Neural cell (in vitro differentiated cells): ENCODE data around the gene NFX1. TPM values are rescaled to one million over a fixed set of nuclear protein-coding genes. Genes with fewer than 3 reads are reported as not detected.
"Not testable (repeated sequence)": the region's sequence is repeated elsewhere in the genome, so short reads cannot be mapped to it uniquely, and the experiment has no call there.

Experiments
- H2AFZ ChIP-seq: fragments of 200-600, 300-800 bp; sonication (generic), shearing (Covaris generic); 2 replicates; pipeline ENCODE4 v1.6.0; 2014; ENCODE audit warnings: low read depth, mild to moderate bottlenecking, antibody characterized with exemption, low read length, moderate library complexity
- H3F3A ChIP-seq: fragments of 200-600 bp; shearing (Covaris generic); 2 replicates; pipeline ENCODE4 v1.6.1; 2016; ENCODE audit warnings: mild to moderate bottlenecking, moderate library complexity, mixed read lengths, antibody characterized with exemption, low read length; ENCODE audit not compliant: insufficient read depth, poor library complexity, severe bottlenecking
- H3K27ac ChIP-seq: fragments of 200-600, 300-800 bp; sonication (generic), shearing (Covaris generic); 2 replicates; pipeline ENCODE4 v1.5.1; 2014; ENCODE audit warnings: mild to moderate bottlenecking, low read length, moderate library complexity
- H3K27me3 ChIP-seq: fragments of 300-800, 200-600 bp; sonication (generic), shearing (Covaris generic); 2 replicates; pipeline ENCODE4 v1.6.0; 2014; ENCODE audit warnings: mild to moderate bottlenecking, low read depth, low read length, moderate library complexity; ENCODE audit not compliant: insufficient read depth
- H3K36me3 ChIP-seq: fragments of 300-800, 200-600 bp; sonication (generic), shearing (Covaris generic); 2 replicates; pipeline ENCODE4 v1.5.1; 2014; ENCODE audit warnings: mild to moderate bottlenecking, antibody characterized with exemption, low read length, moderate library complexity; ENCODE audit not compliant: insufficient read depth
- H3K4me2 ChIP-seq: fragments of 300-800, 200-600 bp; sonication (generic), shearing (Covaris generic); 2 replicates; pipeline ENCODE4 v1.6.0; 2014; ENCODE audit warnings: mild to moderate bottlenecking, low read length
- H3K4me3 ChIP-seq: fragments of 300-800, 200-600 bp; sonication (generic), shearing (Covaris generic); 2 replicates; pipeline ENCODE4 v1.5.1; 2014; ENCODE audit warnings: mild to moderate bottlenecking, low read length, moderate library complexity
- H3K79me2 ChIP-seq: fragments of 200-600 bp; shearing (Covaris generic); replicated peaks from 2 replicates; pipeline ENCODE4 v1.6.0; 2014; ENCODE audit warnings: mild to moderate bottlenecking, low read length, moderate library complexity; ENCODE audit not compliant: insufficient read depth
- H3K9ac ChIP-seq: fragments of 300-800, 200-600 bp; sonication (generic), shearing (Covaris generic); 2 replicates; pipeline ENCODE4 v1.6.1; 2016; ENCODE audit warnings: mild to moderate bottlenecking, low read length, mixed read lengths
- H3K9me2 ChIP-seq: fragments of 200-600 bp; shearing (Covaris generic); 2 replicates; pipeline ENCODE4 v1.6.1; 2016; ENCODE audit warnings: mild to moderate bottlenecking, low read length, mixed read lengths; ENCODE audit not compliant: insufficient read depth
- H3K9me3 ChIP-seq: fragments of 200-600, 300-800 bp; sonication (generic), shearing (Covaris generic); 2 replicates; pipeline ENCODE4 v1.6.1; 2016; ENCODE audit warnings: mild to moderate bottlenecking, mixed run types, low read length, moderate library complexity, mixed read lengths
- H4K20me1 ChIP-seq: fragments of 200-600 bp; shearing (Covaris generic); 2 replicates; pipeline ENCODE4 v1.6.1; 2016; ENCODE audit warnings: mild to moderate bottlenecking, mixed run types; ENCODE audit not compliant: insufficient read depth
- EP300 ChIP-seq: fragments of 450-650 bp; conservative IDR thresholded peaks from 2 replicates; pipeline ENCODE4 v1.6.1; 2014; ENCODE audit warnings: antibody characterized with exemption, mild to moderate bottlenecking, moderate library complexity; ENCODE audit not compliant: poor library complexity, severe bottlenecking
- EZH2 ChIP-seq: fragments of 200-600, 300-800 bp; shearing (Covaris generic), sonication (generic); IDR thresholded peaks from 2 replicates; pipeline ENCODE4 v1.6.1; 2014; ENCODE audit warnings: antibody characterized with exemption, low read length, borderline replicate concordance, mild to moderate bottlenecking; ENCODE audit not compliant: insufficient read depth, poor library complexity, severe bottlenecking
- MXI1 ChIP-seq: fragments of 450-650 bp; conservative IDR thresholded peaks from 2 replicates; pipeline ENCODE4 v1.6.1; 2014; ENCODE audit warnings: antibody characterized with exemption, mild to moderate bottlenecking; ENCODE audit not compliant: poor library complexity, severe bottlenecking
- POLR2AphosphoS5 ChIP-seq: IDR thresholded peaks from 2 replicates; pipeline ENCODE4 v1.6.1; 2012
- RAD21 ChIP-seq: fragments of 450-650 bp; conservative IDR thresholded peaks from 2 replicates; pipeline ENCODE4 v1.6.1; 2014; ENCODE audit warnings: antibody characterized with exemption, mild to moderate bottlenecking, moderate library complexity
- SMC3 ChIP-seq: fragments of 450-650 bp; conservative IDR thresholded peaks from 2 replicates; pipeline ENCODE4 v1.6.1; 2014; ENCODE audit warnings: antibody characterized with exemption, mild to moderate bottlenecking, moderate library complexity; ENCODE audit not compliant: poor library complexity
- TAF1 ChIP-seq: IDR thresholded peaks from 2 replicates; pipeline ENCODE4 v1.6.1; 2012; ENCODE audit warnings: low read depth
- polyA plus RNA-seq: library from polyadenylated mRNA; depleted of rRNA; stranded (reverse); fragments of >200 nt; gene quantifications from 2 replicates; pipeline ENCODE4 v1.2.3, GENCODE V29; 2014
- TF ChIP-seq, protein P1 (sequence below): IDR thresholded peaks from 2 replicates; pipeline ENCODE4 v1.6.1; 2012; ENCODE audit warnings: borderline replicate concordance
- TF ChIP-seq, protein P2 (sequence below): fragments of 450-650 bp; IDR thresholded peaks from 2 replicates; pipeline ENCODE4 v1.5.1; 2014; ENCODE audit warnings: antibody characterized with exemption, mild to moderate bottlenecking, moderate library complexity; ENCODE audit not compliant: poor library complexity, severe bottlenecking

Gene NFX1
- polyA plus RNA-seq, 1 donor from 2014 or later, result 14.7 TPM

DNA sequence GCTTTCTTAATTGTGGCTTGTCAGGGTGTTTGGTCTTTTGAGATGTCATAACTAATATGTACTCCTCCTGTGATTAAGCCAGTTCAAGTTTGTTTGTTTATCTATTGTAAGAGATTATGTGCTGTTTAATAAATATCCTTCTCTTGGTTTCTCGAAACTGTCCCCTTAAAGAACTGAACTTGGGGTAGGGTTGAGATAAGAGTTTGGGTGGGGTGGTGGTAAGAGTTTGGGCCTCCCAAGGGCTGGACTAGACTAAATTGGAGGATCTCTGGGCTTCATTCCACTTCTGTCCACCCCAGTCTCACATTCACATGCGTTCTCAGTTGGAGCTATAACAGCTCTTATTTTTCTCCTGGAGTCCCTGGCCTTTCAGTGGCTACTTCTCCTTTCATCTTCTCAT is 73.8 kb downstream of the NFX1 start:
- no peak overlapping the region for H3K27ac ChIP-seq
- no peak overlapping the region for H3K4me3 ChIP-seq
- H2AFZ ChIP-seq, result no peak overlapping the region
- no peaks in the 10 kb centered on the region for H3F3A ChIP-seq
- no peaks in the 10 kb centered on the region for H3K36me3 ChIP-seq
- no peaks in the 10 kb centered on the region for H3K79me2 ChIP-seq
- H3K9me2 ChIP-seq, result no peaks in the 10 kb centered on the region
- no peaks in the 10 kb centered on the region for H4K20me1 ChIP-seq
- H3K4me2 ChIP-seq, result no peak overlapping the region
- TF ChIP-seq EZH2 (no peak), EP300 (no peak), TAF1 (no peak), MXI1 (no peak), POLR2AphosphoS5 (no peak), RAD21 (no peak)
- TF ChIP-seq, protein P1, sequence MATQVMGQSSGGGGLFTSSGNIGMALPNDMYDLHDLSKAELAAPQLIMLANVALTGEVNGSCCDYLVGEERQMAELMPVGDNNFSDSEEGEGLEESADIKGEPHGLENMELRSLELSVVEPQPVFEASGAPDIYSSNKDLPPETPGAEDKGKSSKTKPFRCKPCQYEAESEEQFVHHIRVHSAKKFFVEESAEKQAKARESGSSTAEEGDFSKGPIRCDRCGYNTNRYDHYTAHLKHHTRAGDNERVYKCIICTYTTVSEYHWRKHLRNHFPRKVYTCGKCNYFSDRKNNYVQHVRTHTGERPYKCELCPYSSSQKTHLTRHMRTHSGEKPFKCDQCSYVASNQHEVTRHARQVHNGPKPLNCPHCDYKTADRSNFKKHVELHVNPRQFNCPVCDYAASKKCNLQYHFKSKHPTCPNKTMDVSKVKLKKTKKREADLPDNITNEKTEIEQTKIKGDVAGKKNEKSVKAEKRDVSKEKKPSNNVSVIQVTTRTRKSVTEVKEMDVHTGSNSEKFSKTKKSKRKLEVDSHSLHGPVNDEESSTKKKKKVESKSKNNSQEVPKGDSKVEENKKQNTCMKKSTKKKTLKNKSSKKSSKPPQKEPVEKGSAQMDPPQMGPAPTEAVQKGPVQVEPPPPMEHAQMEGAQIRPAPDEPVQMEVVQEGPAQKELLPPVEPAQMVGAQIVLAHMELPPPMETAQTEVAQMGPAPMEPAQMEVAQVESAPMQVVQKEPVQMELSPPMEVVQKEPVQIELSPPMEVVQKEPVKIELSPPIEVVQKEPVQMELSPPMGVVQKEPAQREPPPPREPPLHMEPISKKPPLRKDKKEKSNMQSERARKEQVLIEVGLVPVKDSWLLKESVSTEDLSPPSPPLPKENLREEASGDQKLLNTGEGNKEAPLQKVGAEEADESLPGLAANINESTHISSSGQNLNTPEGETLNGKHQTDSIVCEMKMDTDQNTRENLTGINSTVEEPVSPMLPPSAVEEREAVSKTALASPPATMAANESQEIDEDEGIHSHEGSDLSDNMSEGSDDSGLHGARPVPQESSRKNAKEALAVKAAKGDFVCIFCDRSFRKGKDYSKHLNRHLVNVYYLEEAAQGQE, result no peak
- TF ChIP-seq, protein P2, sequence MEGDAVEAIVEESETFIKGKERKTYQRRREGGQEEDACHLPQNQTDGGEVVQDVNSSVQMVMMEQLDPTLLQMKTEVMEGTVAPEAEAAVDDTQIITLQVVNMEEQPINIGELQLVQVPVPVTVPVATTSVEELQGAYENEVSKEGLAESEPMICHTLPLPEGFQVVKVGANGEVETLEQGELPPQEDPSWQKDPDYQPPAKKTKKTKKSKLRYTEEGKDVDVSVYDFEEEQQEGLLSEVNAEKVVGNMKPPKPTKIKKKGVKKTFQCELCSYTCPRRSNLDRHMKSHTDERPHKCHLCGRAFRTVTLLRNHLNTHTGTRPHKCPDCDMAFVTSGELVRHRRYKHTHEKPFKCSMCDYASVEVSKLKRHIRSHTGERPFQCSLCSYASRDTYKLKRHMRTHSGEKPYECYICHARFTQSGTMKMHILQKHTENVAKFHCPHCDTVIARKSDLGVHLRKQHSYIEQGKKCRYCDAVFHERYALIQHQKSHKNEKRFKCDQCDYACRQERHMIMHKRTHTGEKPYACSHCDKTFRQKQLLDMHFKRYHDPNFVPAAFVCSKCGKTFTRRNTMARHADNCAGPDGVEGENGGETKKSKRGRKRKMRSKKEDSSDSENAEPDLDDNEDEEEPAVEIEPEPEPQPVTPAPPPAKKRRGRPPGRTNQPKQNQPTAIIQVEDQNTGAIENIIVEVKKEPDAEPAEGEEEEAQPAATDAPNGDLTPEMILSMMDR, result no peak
- no peaks in the 10 kb centered on the region for H3K9me3 ChIP-seq
- no peaks in the 10 kb centered on the region for H3K27me3 ChIP-seq
- H3K9ac ChIP-seq, result no peak overlapping the region

DNA sequence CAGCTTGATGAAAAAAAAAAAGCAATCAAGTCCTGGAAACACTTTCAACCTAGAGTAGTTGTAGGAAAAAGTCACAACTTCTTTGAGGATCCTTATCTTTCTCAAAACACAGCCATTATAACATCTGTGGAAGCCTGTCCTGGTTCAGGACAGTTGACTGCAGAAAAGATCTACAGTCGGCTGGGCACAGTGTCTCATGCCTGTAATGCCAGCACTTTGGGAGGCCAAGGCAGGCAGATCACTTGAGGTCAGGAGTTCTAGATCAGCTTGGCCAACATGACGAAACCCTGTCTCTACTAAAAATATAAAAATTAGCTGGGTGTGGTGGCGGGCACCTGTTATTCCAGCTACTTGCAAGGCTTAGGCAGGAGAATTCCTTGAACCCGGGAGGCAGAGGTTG is 74.5 kb downstream of the NFX1 start:
- not testable (repeated sequence) for H3K27ac ChIP-seq, H3K4me2 ChIP-seq, H3K9ac ChIP-seq, H3F3A ChIP-seq, H3K79me2 ChIP-seq, H3K9me2 ChIP-seq, H3K36me3 ChIP-seq, H3K27me3 ChIP-seq, H3K4me3 ChIP-seq, H2AFZ ChIP-seq, H3K9me3 ChIP-seq, H4K20me1 ChIP-seq

DNA sequence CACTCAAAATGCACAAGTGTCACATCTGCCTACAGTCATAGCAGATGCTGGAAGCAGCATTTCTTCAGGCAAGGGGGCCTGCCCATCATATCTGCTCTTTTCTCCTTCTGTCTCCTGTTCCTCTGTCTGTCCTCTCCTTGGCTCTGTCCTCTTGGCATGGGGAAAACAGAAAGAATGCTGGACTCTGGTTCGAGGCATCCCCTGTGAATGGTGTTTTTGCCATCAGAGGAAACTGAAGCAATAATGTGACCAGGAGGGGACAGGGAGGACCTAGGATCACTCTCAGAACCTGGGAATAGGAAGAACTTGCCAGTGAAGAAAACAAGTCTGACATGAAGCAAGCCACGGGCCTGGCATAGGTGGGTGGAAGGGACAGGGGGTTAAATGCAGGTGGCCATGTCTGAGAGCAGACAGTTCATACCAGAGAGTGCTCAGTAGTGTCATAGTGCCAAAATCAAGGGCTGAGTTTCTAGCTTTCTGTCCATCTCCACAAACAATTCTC is 76.7 kb downstream of the NFX1 start:
- no peaks in the 10 kb centered on the region for H3K9me2 ChIP-seq
- H3K27ac ChIP-seq, result no peak overlapping the region
- H4K20me1 ChIP-seq, result no peaks in the 10 kb centered on the region
- H3K4me3 ChIP-seq, result no peak overlapping the region
- no peak overlapping the region for H3K9ac ChIP-seq
- no peaks in the 10 kb centered on the region for H3K79me2 ChIP-seq
- H3K27me3 ChIP-seq, result no peaks in the 10 kb centered on the region
- no peaks in the 10 kb centered on the region for H3F3A ChIP-seq
- no peaks in the 10 kb centered on the region for H3K9me3 ChIP-seq
- H2AFZ ChIP-seq, result no peak overlapping the region
- TF ChIP-seq EP300 (no peak), EZH2 (no peak), POLR2AphosphoS5 (no peak), MXI1 (no peak), TAF1 (no peak), SMC3 (no peak), RAD21 (no peak)
- TF ChIP-seq, protein P1, result no peak
- TF ChIP-seq, protein P2, result no peak
- peaks cover 12% of the 10 kb centered on the region for H3K36me3 ChIP-seq
- no peak overlapping the region for H3K4me2 ChIP-seq
